Activated CD8-positive, alpha-beta memory T cell treated with anti-CD3 and anti-CD28 coated beads for 1 hour (primary cell): Measurements from ENCODE around the gene PARD3.
"Not testable (repeated sequence)": the region's sequence is repeated elsewhere in the genome, so short reads cannot be mapped to it uniquely, and the experiment has no call there.

Experiments used
- DNase-seq, 2 donors: peaks; one replicate each; pipeline ENCODE4 v3.0.0-alpha.2; 2020; ENCODE audit warnings: low read depth in 1 of 2; ENCODE audit errors: extremely low read depth in 1 of 2

PARD3 gene

GRCh38 chr10:34768972-34769330 is 46.1 kb downstream of the PARD3 start:
- no peak for DNase-seq

- DNase-seq = no peak
Observed at GRCh38 chr10:34768261-34768971, 46.7 kb downstream of the PARD3 start.

- DNase-seq = no peak
Observed at GRCh38 chr10:34766811-34767494, 48.1 kb downstream of the PARD3 start.

- no peak for DNase-seq
Observed at GRCh38 chr10:34766266-34766600, 48.9 kb downstream of the PARD3 start.

- DNase-seq = no peak
Observed at GRCh38 chr10:34764472-34764946, 50.6 kb downstream of the PARD3 start.

- no peak for DNase-seq
Observed at GRCh38 chr10:34762603-34763299, 52.3 kb downstream of the PARD3 start.

- no peak for DNase-seq
Observed at GRCh38 chr10:34762156-34762555, 52.9 kb downstream of the PARD3 start.

- DNase-seq = no peak
Observed at GRCh38 chr10:34761453-34761852, 53.6 kb downstream of the PARD3 start.

- DNase-seq = no peak
Observed at GRCh38 chr10:34760606-34761005, 54.5 kb downstream of the PARD3 start.

GRCh38 chr10:34759837-34760215 is 55.3 kb downstream of the PARD3 start:
- DNase-seq = no peak

GRCh38 chr10:34759161-34759836 is 55.8 kb downstream of the PARD3 start:
- no peak for DNase-seq

- no peak for DNase-seq
Observed at GRCh38 chr10:34758447-34758996, 56.6 kb downstream of the PARD3 start.

- no peak for DNase-seq
Observed at GRCh38 chr10:34757933-34758332, 57.2 kb downstream of the PARD3 start.

- not testable (repeated sequence) for DNase-seq
Observed at GRCh38 chr10:34757181-34757580, 57.9 kb downstream of the PARD3 start.

- no peak for DNase-seq
Observed at GRCh38 chr10:34756584-34756983, 58.5 kb downstream of the PARD3 start.

GRCh38 chr10:34753014-34753757 is 61.9 kb downstream of the PARD3 start:
- DNase-seq = no peak

GRCh38 chr10:34751272-34751671 is 63.8 kb downstream of the PARD3 start:
- DNase-seq = no peak

GRCh38 chr10:34750795-34751194 is 64.3 kb downstream of the PARD3 start:
- not testable (repeated sequence) for DNase-seq

GRCh38 chr10:34748767-34749166 is 66.3 kb downstream of the PARD3 start:
- DNase-seq = no peak

- DNase-seq = no peak
Observed at GRCh38 chr10:34748357-34748756, 66.7 kb downstream of the PARD3 start.
